Hematopoietic multipotent progenitor cell treated with erythropoietin and hydrocortisone succinate and interleukin-3 and kit ligand, for 17 days (in vitro differentiated cells): ENCODE results near the gene MXI1.
"Not testable (repeated sequence)": the region's sequence is repeated elsewhere in the genome, so short reads cannot be mapped to it uniquely, and the experiment has no call there.

ENCODE experiments used
- DNase-seq: peaks from one replicate; pipeline ENCODE4 v3.0.0-alpha.2; 2015; ENCODE audit warnings: low spot score

The MXI1 gene

DNA sequence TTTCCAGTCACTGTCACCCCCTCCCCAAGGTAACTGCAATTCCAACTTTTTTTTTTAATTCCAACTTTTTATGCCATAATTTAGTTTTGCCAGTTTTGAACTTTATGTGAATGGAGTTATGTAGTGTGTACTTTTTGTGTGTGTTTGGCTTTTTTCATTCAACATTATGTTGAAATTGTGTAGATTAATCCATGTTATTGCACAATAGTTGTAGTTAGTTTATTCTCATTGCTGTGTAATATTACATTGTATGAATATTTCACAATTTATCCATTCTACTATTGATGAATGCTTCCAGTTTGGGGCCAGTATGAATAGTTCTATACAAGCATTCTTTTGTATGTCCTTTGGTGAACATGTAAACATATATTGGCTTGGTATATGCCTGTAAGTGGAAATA is 32.5 kb downstream of the MXI1 start:
- no peak for DNase-seq

DNA sequence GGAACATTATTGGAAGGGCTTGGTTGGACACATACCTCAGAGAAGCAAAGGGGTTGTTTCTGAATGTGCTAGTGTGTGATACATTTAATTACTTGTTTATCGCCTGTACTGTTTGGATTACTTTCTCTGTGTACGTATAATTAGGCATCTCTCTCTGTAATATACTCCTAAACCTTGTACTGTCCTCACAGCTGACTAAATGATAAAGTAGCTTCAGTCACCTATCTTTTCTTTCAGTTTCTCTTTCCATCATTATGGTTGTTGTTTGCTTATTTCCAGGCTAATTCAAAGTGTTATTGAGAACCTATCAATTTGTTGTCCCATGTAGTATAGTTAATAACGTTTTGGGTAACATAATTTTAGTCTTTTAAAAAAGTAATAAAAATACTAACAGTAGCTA is 34.0 kb downstream of the MXI1 start:
- DNase-seq, result no peak

DNA sequence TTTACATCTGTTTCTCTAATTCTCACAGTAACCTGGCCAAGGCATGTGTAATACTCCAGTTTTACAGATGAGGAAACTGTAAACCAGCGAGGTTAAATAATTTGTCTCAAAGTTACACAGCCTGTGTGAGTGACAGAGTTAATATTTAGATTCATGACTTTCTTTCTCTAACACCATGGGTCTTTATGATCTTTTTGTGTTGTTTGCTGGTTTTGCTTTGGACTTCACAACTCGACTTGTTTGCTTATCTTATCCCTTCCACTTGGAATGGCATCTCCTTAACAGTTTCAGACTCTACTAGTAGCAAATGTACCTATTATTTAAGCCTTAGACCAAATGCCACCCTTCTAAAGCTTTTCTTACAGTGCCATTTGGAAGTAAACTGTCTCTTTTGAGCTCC is 34.4 kb downstream of the MXI1 start:
- peak; percentile 50 for DNase-seq

DNA sequence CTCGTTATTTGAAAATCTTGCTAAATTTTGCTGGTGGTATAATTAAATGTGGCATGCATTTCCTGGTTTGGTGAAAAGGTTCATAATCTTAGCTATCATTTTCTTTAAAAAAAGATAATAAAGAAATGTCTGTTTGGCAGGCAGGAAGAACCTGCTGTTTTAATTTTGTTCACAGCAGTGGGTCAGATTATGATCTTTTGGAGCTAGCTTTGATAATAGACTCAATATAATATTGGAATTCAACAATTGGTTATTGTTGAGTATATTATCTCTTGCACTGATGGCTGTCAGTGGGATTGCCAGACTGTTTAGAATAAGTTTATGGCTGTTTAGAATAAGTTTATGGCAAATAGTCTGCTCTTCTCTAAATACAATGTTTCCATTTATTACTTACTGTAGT is 35.1 kb downstream of the MXI1 start:
- DNase-seq, result no peak

- DNase-seq, result no peak
Observed at GRCh38 chr10:110244550-110244949, 37.1 kb downstream of the MXI1 start.

DNA sequence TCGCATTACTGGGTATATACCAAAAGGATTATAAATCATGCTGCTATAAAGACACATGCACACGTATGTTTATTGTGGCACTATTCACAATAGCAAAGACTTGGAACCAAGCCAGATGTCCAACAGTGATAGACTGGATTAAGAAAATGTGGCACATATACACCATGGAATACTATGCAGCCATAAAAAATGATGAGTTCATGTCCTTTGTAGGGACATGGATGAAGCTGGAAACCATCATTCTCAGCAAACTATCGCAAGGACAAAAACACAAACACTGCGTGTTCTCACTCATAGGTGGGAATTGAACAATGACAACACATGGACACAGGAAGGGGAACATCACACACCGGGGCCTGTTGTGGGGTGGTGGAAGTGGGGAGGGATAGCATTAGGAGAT is 40.4 kb downstream of the MXI1 start:
- DNase-seq, result not testable (repeated sequence)

DNA sequence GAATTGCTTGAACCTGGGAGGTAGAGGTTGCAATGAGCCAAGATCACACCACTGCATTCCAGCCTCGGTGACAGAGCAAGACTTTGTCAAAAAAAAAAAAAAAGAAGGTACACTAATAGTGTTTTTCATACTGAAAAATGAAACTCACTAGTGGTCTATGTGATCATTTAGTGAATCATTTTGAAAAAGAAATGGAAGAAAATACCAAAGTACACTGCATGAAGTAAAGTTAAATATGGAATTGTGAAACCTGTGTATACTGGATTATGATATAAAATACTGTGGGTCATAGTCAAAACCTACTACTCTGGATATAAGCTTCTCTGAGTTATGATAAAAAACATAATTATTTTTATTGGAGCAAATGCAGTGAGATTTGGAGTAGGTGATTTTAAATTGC is 42.1 kb downstream of the MXI1 start:
- not testable (repeated sequence) for DNase-seq

- not testable (repeated sequence) for DNase-seq
Observed at GRCh38 chr10:110251392-110251791, 44.0 kb downstream of the MXI1 start.

- no peak for DNase-seq
Observed at GRCh38 chr10:110252151-110252550, 44.7 kb downstream of the MXI1 start.

DNA sequence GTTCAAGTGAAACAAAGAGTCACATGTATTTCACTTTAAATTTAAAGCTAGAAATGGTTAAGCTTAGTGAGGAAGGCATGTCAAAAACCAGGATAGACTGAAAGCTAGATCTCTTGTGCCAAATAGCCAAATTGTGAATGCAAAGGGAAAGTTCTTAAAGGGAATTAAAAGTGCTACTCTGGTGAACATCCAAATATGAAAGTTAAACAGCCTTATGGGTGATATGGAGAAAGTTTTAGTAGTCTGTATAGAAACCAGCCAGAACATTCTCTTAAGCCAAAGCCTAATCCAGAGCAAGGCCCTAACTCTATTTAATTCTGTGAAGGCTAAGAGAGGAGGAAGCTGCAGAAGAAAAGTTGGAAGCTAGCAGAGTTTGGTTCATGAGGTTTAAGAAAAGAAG is 47.1 kb downstream of the MXI1 start:
- DNase-seq, result no peak

DNA sequence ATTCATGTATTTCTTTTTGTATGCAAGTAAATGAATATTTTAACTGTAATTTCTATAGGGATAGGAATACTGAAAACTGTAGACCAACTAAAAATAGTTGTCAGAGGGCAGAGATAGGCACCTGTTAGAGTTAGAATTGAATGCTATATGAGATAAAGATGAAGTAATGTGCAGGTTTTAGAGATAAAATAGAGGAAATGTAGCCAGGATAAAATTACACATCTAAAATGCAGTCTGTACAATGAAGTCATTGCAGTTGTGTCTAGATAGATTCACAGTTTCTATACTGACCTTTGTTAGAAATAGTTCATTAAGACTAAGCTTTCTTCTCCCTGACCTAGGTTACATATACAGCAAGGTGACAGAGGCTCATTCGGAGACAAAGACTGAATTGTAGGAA is 51.1 kb downstream of the MXI1 start:
- peak; percentile 50 for DNase-seq

DNA sequence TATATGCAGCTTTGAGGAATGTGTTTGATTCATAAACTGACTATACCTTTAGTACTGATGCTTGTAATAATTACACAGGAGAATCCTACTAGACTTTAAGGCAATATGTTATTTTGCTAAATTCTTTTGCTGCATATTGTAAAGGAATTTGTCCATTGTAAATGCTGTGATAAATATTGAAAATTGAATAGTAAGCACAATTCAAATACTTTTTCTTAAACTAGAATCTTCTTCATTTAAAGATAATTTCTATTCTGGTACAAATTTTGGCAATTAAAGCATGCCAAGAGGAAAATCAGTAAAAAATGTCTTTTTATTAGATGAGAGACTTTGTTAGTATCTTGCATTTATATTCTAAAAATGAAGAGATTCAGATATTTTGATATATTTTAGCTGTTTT is 51.9 kb downstream of the MXI1 start:
- DNase-seq, result no peak

DNA sequence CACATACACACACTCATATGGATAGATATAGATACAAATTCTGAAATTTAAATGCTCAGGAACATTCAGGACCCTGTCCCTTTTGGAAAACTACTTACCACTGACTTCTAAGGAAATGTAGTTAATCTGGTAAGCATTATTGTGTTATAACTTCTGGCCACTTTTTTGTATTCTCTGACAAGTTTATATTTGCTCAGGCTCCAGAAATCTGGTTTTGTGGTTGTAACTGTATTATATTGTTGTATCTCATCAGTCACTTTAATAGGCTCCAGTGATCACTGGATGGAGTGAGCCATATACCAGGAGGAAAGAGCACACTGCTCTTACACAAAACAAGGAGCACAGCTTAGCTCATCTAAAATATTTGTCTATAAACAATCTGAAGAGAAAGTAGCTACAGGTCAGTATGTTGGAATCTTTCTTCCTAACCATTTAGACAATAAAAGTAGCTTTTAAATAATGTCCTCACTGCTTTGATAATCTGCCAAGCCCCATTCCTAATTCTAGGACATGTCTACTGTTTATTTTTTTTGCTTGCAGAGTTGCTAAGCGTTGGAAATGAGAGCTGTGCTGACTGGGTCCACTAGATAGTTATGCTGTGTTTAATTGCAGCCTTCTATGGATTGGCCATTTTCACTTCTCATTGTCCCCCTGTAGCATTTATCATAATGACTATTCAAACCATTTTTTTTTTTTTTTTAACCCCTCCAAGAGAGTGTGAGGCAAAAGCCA is 53.5 kb downstream of the MXI1 start:
- DNase-seq, result no peak

DNA sequence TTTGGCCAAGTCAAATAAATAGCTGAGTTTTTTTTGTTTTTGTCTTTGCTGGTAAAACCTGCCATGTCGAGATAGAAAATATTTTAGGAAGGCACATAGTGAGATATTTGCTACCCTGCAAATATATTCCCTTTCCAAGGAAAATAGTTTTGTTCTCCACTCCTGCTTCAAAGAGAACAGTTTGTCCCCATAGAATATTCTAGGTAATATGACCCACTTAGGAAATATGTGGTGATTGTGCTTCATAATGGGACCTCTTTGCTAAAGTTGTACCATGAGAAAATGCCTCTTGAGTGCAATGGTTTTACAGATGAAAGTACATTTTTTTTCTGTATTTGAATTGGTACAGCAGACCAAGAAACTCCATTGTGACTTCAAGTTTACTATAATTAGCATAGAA is 55.8 kb downstream of the MXI1 start:
- DNase-seq, result no peak

DNA sequence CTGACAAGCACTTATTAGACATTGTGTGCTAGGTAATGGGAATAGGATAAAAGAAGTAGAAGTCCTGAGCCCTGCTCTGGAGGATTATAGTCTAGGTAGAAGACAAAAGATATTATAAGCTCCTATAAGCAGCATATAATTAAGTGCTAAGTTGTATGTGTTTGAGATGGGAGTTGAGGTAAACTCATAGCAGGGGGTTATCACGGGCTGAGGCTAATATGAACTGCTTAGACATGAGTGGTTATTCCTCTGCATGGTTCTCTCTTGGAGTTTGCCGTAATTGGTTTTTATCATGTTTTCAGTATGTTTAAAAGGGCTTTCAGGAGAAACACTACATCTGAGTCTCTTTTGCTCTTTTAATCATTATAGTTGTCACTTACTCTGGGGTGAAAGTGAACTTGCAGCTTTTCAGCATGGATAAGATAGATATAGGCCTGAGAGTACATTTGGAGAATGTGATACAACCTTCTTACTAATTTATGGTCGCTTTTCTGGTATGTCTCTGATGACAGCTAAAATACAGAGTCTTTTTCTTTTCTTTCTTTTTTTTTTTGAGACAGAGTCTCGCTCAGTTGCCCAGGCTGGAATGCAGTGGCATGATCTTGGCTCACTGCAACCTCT is 58.3 kb downstream of the MXI1 start:
- peak; percentile 43 for DNase-seq

DNA sequence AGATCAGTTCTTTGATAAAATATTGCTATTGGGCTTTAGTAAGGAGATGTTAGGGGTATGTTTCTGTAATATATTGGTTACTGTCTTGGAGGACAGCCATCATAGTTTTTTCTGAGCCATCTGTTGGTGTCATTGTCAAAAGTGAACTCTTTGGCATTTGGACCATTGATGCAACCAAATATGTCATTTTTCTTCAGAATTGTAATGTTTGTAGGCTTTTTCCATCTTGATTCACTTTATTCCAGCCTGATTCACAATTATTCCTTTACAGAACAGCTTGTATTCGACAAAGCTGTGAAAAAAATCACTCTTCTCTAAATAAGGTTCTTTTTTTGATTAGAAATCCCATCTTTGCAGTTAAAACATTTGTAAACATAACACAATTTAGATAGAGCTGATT is 59.9 kb downstream of the MXI1 start:
- DNase-seq, result no peak

GRCh38 chr10:110268442-110268841 is 61.0 kb downstream of the MXI1 start:
- DNase-seq, result peak; percentile 72

GRCh38 chr10:110268971-110269370 is 61.6 kb downstream of the MXI1 start:
- peak; percentile 68 for DNase-seq

- peak; percentile 60 for DNase-seq
Observed at GRCh38 chr10:110269374-110270318, 62.2 kb downstream of the MXI1 start.

DNA sequence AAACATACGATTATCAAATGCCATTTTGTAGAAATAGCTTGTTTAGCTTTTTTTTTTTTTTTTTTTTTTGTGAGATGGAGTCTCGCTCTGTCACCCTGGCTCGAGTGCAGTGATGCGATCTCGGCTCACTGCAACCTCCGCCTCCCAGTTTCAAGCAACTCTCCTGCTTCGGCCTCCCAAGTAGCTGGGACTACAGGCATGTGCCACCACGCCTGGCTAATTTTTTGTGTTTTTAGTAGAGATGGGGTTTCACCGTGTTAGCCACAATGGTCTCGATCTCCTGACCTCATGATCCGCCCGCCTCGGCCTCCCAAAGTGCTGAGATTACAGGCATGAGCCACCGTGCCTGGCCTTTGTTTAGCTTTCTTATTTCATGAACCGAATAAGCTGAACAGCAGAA is 65.6 kb downstream of the MXI1 start:
- not testable (repeated sequence) for DNase-seq

DNA sequence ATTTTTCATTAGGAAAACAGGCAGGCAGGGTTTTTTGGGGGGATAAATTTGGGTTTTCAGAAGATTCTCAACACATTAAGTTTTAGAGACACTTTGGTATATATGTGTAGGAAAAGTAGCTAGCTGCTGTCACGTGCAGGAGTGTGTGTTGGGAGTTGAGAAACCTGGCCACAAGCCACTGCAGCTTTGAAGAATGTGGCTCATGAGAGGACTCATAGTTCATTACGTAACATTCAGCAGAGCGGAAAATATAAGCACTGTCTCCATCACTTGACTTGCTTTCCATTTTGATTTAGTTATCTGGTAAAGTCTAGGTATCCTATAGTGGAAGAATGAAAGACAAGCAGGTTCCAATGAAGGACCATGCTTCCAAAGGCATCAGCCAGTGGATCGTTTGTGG is 66.1 kb downstream of the MXI1 start:
- peak; percentile 49 for DNase-seq

DNA sequence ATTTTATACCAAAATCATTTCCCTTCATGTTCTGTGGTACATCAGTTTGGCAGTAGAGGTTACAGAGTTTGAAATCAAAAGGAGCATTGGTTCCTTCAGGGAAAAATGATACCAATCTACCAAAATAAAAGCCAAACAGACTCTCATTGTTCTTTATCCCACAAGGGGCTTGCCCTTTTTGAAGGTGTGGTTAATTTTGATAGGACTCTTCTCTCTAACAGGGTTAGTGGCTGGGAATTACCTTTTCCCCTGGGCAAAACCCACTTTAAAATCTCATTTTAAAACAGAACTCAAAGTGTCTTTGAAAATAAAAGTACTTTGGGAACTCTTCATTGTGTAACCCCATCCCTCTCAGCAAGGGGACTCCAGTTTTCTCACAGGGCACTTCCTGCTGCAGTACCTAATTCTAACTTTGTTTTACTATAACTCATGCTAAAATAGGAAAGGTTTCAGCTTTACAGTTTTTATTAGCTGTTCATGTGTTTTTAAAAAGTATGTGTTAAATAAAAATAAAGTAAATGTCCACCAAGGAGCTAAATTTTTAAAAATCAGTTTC is 66.7 kb downstream of the MXI1 start:
- DNase-seq, result no peak

DNA sequence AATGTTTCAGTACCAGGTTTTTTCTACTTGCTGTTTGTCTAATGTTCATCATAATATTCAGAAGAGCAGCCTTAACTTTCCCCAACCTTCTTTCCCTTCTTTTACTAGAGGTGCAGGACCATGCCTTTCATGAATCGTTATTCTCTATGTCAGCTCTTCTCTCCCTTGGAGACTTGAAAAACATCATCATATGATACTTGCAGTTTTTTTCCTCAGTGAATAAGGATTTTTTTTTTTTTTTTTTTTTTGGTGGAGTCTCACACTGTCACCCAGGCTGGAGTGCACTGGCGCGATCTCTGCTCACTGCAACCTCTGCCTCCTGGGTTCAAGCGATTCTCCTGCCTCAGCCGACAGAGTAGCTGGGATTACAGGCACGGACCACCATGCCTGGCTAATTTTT is 67.2 kb downstream of the MXI1 start:
- no peak for DNase-seq
